Right lobe of liver (tissue), 6 donors: ENCODE results near the gene CUX1. TPM values are rescaled to one million over a fixed set of nuclear protein-coding genes. Genes with fewer than 3 reads are reported as not detected.

ENCODE experiments used
- ATAC-seq, 4 donors: fragments of 200-7000 bp; cut with Tn5 transposase; one replicate each; pipeline ENCODE4 v1.9.1; 2020; ENCODE audit warnings: mild to moderate bottlenecking in 4 of 4, moderate library complexity in 4 of 4
- DNase-seq, 3 donors: peaks; one replicate each; pipeline ENCODE4 v3.0.0-alpha.2; 2020
- H3K27ac ChIP-seq, 3 donors: fragments of 200-600 bp; one replicate each; pipeline ENCODE4 v1.8.0; 2022
- H3K27me3 ChIP-seq, 2 donors: fragments of 200-600 bp; one replicate each; pipeline ENCODE4 v1.8.0; 2022
- H3K36me3 ChIP-seq, 4 donors: fragments of 200-600 bp; sonication (generic) in 1 of 4; one replicate each; pipeline versions ENCODE4 v1.5.1 to v1.8.0; 2017 to 2022; ENCODE audit warnings: control low read depth in 1 of 4
- H3K4me1 ChIP-seq, 4 donors: fragments of 200-600 bp; sonication (generic) in 1 of 4; one replicate each; pipeline versions ENCODE4 v1.5.1 to v1.8.0; 2017 to 2022; ENCODE audit warnings: control low read depth in 1 of 4
- H3K4me3 ChIP-seq, 3 donors: fragments of 200-600 bp; one replicate each; pipeline ENCODE4 v1.8.0; 2022
- H3K9me3 ChIP-seq, 4 donors: fragments of 200-600 bp; sonication (generic) in 1 of 4; one replicate each; pipeline versions ENCODE4 v1.5.1 to v1.8.0; 2017 to 2022; ENCODE audit warnings: control low read depth in 1 of 4
- POLR2A ChIP-seq: fragments of 450-650 bp; IDR thresholded peaks from one replicate; pipeline ENCODE4 v1.6.1; 2017; ENCODE audit warnings: antibody characterized with exemption, mild to moderate bottlenecking
- WGBS: methylation state at CpG from one replicate; pipeline ENCODE4 v1.1.6; 2018; ENCODE audit warnings: low coverage, low lambda C conversion rate; ENCODE audit not compliant: insufficient coverage; ENCODE audit errors: missing lambda C conversion rate; 5-methylcytosine and 5-hydroxymethylcytosine counted together
- intact Hi-C, 2 donors: fragments of 100-400 bp; cut with DNase I; formaldehyde crosslinking; loops; one replicate each; pipeline versions ENCODE4 v1.11.2 to v1.14.1; 2022
- total RNA-seq, 6 experiments: library from RNA; depleted of rRNA in 2 of 6; stranded (reverse); fragments of >200 nt in 2 of 6; fragmentation: NEBNext Ultra II Directional in 3 of 6; extraction: Animal tissue kit (Norgen Biotek cat#: 25700) in 3 of 6; gene quantifications; one replicate each; pipeline versions ENCODE4 v1.1.0 to v1.2.4, GENCODE V29; 2016 to 2023
- TF ChIP-seq, protein P1 (sequence below), 4 donors: fragments of 200-600 bp in 3 of 4; fragments of 450-650 bp in 1 of 4; IDR thresholded peaks; one replicate each; pipeline versions ENCODE4 v1.5.1 to v1.8.0; 2016 to 2022; ENCODE audit warnings: antibody characterized with exemption in 4 of 4, mild to moderate bottlenecking in 2 of 4
- donor health status: DM: no; HTN: yes; CAD: no.
- donor health status: DM: no; HTN: no; CAD: no.
- donor health status: DM: no; HTN: no; CAD: no.
- donor health status: DM: no; HTN: yes; CAD: no.
- donor health status: DM: no; HTN: yes; CAD: no.

The CUX1 gene
- total RNA-seq, 6 experiments from 2014 or later = 34.3 to 53.1 (median 40.6) TPM

DNA sequence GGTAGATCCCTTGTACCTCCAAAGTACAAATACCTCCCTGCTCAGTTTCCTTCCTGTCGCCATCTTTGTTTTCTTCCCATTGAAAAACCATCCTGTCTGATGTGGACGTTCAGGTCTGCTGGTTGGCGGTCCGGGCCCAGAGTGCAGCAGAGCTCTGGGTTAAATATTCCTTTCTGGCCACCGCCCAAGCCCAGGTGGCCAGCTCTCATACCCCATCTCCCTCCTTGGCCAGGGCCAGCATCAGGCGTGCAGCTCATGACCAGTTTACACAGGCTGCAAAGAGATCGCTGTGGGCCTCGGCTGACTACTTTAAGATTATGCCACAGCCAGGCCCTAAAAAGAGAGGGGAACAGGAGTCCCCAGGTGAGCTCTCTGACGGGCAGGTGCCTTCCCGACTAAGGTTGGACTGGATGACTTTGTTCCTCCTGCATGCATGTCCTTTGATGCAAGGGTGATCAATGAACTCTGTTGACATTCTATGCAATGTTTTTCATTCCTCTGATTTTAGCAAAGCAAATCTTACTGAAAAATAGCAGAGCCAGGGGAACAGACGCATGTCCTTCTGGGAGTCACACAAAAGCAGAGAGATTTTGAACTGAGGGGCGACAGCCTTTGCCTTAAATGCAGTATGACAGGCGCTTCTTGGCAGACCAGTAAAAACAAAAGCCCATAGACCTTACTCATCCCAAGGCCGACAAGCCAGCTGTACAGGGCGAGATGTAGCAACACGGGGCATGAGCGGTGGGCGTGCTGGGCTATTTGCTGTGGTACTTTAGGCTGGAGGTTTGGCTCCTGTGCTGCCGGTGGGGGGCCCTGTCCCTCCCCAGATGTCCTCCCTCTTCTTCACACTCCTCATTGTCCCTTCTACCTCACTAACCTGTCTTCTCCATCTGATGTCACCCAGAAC, 435.9 kb downstream of the CUX1 start:
- H3K4me1 ChIP-seq = peaks cover 0 to 28% (median 1%) of the 10 kb centered on the region in 4 donors
- 42% methylated on average over 17 of the region's 19 CpGs for whole genome bisulfite sequencing
- intact Hi-C loops = no loop called here

DNA sequence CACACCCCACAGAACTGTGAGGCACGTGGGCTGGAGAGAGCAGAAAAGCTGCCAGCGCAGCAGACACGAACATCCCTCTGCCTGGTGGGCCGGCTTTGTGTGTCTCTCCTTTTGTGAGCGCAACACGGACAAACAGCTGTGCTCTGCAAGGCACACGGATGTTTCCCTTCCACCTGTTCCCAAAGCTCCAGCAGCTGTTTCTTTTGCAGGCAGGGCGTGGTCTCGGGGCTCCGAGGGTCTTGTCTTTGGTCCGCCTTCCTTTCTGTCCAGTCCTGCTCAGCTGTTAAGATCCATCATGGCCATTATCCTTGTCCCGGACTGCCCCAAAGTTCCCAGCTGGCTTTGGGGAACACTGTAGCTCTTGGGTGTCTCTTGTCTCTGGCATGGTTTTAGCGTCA, 436.5 kb downstream of the CUX1 start:
- Histone ChIP-seq H3K27me3 (no peaks in the 10 kb centered on the region), H3K36me3 (peaks cover 0 to 6% (median 0%) of the 10 kb centered on the region in 4 donors), H3K27ac (peak overlapping the region in 1 of 3 donors; percentile 57), H3K4me1 (peaks cover 0 to 32% (median 1%) of the 10 kb centered on the region in 4 donors), H3K9me3 (no peaks in the 10 kb centered on the region), H3K4me3 (no peak overlapping the region)
- intact Hi-C loops = no loop called here
- DNase-seq = no peak
- 100% methylated on average over 2 of the region's 13 CpGs for WGBS
- ATAC-seq = no peak
- TF ChIP-seq, protein P1, sequence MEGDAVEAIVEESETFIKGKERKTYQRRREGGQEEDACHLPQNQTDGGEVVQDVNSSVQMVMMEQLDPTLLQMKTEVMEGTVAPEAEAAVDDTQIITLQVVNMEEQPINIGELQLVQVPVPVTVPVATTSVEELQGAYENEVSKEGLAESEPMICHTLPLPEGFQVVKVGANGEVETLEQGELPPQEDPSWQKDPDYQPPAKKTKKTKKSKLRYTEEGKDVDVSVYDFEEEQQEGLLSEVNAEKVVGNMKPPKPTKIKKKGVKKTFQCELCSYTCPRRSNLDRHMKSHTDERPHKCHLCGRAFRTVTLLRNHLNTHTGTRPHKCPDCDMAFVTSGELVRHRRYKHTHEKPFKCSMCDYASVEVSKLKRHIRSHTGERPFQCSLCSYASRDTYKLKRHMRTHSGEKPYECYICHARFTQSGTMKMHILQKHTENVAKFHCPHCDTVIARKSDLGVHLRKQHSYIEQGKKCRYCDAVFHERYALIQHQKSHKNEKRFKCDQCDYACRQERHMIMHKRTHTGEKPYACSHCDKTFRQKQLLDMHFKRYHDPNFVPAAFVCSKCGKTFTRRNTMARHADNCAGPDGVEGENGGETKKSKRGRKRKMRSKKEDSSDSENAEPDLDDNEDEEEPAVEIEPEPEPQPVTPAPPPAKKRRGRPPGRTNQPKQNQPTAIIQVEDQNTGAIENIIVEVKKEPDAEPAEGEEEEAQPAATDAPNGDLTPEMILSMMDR (IDR thresholded peaks at IDR 0.05) = no peak
- no peak for TF ChIP-seq POLR2A

More for the DNA sequence above, 435.9 kb downstream of the CUX1 start:
- peaks cover 0 to 8% (median 0%) of the 10 kb centered on the region in 4 donors for H3K36me3 ChIP-seq
- peak overlapping the region in 1 of 3 donors; percentile 57 for H3K27ac ChIP-seq
- no peaks in the 10 kb centered on the region for H3K9me3 ChIP-seq
- ATAC-seq = peak; percentile 38 to 68 (median 50)
- no peaks in the 10 kb centered on the region for H3K27me3 ChIP-seq
- TF ChIP-seq POLR2A = no peak
- TF ChIP-seq, protein P1 (IDR thresholded peaks at IDR 0.05) = no peak
- no peak for DNase-seq
- H3K4me3 ChIP-seq = no peak overlapping the region

DNA sequence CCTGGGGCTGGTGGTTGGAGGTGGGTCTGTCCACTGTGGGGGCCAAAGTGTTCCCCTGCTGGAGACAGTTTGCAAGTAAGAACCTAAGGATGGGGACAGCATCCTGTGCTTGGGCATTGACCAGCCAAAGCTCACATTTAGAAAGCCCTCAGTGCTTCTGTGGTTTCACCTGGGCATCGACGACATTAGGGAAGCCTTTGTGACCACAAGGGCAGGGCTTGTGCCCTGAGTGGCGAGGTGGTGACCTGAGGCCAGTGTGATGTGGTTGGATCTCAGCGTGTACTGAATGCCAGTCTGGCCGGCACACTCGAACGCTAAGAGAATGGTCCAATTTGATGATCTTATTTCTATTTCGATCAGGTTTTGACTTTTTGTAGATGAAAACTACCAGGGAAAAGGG, 437.1 kb downstream of the CUX1 start:
- no peak for TF ChIP-seq POLR2A
- TF ChIP-seq, protein P1 (IDR thresholded peaks at IDR 0.05) = no peak
- H3K9me3 ChIP-seq = no peaks in the 10 kb centered on the region
- H3K36me3 ChIP-seq = peaks cover 0 to under 1% (median 0%) of the 10 kb centered on the region in 4 donors
- DNase-seq = no peak
- no peaks in the 10 kb centered on the region for H3K27me3 ChIP-seq
- H3K4me3 ChIP-seq = no peak overlapping the region
- intact Hi-C loops = no loop called here
- no peak overlapping the region for H3K27ac ChIP-seq
- H3K4me1 ChIP-seq = peaks cover 0 to 32% (median 1%) of the 10 kb centered on the region in 4 donors
- ATAC-seq = no peak
- 89% methylated on average over 5 of the region's 8 CpGs for WGBS

DNA sequence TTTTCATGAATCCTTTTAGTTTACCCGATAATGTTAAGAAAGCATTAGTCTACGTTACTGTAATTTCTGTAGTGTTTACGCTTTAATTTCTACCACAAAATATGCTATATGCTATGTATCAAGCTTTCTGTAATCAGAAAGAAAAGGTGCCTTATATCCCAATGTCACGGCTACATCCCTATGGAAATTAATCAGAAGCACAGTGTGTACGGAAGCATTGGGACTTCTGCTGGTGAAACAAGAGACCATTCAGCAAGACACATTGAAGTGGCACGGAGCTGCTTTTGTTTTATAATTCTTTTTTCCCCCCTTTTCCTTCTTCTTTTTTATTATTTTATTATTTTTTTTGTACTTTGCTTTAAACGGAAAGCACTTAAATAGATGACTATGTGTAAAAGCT, 438.1 kb downstream of the CUX1 start:
- H3K27me3 ChIP-seq = no peaks in the 10 kb centered on the region
- DNase-seq (no peak), ATAC-seq (no peak)
- H3K27ac ChIP-seq = no peak overlapping the region
- WGBS = 95% methylated on average over 7 of the region's 7 CpGs
- intact Hi-C loops = no loop called here
- H3K4me1 ChIP-seq = peaks cover 0 to 32% (median 1%) of the 10 kb centered on the region in 4 donors
- TF ChIP-seq, protein P1 (IDR thresholded peaks at IDR 0.05) = no peak
- no peak for TF ChIP-seq POLR2A
- no peaks in the 10 kb centered on the region for H3K9me3 ChIP-seq
- no peaks in the 10 kb centered on the region for H3K36me3 ChIP-seq
- H3K4me3 ChIP-seq = no peak overlapping the region
